ENCODE data around the gene NQO2. TPM values are rescaled to one million over a fixed set of nuclear protein-coding genes. Genes with fewer than 3 reads are reported as not detected.
"Not testable (repeated sequence)": the region's sequence is repeated elsewhere in the genome, so short reads cannot be mapped to it uniquely, and the experiment has no call there.

Gene NQO2
- total and polyA plus RNA-seq, 2 experiments from 2014 or later, result 38.7 to 103 TPM

- peaks cover 4% of the 10 kb centered on the region for H3K36me3 ChIP-seq
- no peaks in the 10 kb centered on the region for H3K27me3 ChIP-seq
- peak; percentile 49 to 81 for DNase-seq (ENCODE audit: low read depth in 1 of 2, low spot score in 1 of 2)
- H3K4me1 ChIP-seq (ENCODE audit: low read depth), result no peaks in the 10 kb centered on the region
- no peak overlapping the region for H3K27ac ChIP-seq
- TF ChIP-seq CTCF (IDR thresholded peaks at IDR 0.05; ENCODE audit: low read depth, low read length), result peak; percentile 66
- H3K9me3 ChIP-seq (ENCODE audit: low read depth), result no peaks in the 10 kb centered on the region
- H3K4me3 ChIP-seq, result no peak overlapping the region
Measured at GRCh38 chr6:3001773-3002293, 2.1 kb downstream of the NQO2 start.

- H3K4me3 ChIP-seq; H3K27me3 ChIP-seq; H3K36me3 ChIP-seq; H3K4me1 ChIP-seq (ENCODE audit: low read depth); H3K27ac ChIP-seq; H3K9me3 ChIP-seq (ENCODE audit: low read depth); DNase-seq (ENCODE audit: low read depth in 1 of 2, low spot score in 1 of 2): not testable (repeated sequence)
Measured at GRCh38 chr6:3003226-3003625, 3.5 kb downstream of the NQO2 start.

GRCh38 chr6:3005077-3005476 lies 5.4 kb downstream of the NQO2 start:
- peaks cover 11% of the 10 kb centered on the region for H3K36me3 ChIP-seq
- H3K27me3 ChIP-seq, result no peaks in the 10 kb centered on the region
- H3K9me3 ChIP-seq (ENCODE audit: low read depth), result no peaks in the 10 kb centered on the region
- DNase-seq (ENCODE audit: low read depth in 1 of 2, low spot score in 1 of 2), result no peak
- TF ChIP-seq CTCF (IDR thresholded peaks at IDR 0.05; ENCODE audit: low read depth, low read length), result no peak
- H3K4me3 ChIP-seq, result no peak overlapping the region
- no peaks in the 10 kb centered on the region for H3K4me1 ChIP-seq (ENCODE audit: low read depth)
- no peak overlapping the region for H3K27ac ChIP-seq

GRCh38 chr6:3005874-3006273 lies 6.2 kb downstream of the NQO2 start:
- Histone ChIP-seq H3K4me1 (ENCODE audit: low read depth) (no peaks in the 10 kb centered on the region), H3K36me3 (peaks cover 17% of the 10 kb centered on the region), H3K27me3 (no peaks in the 10 kb centered on the region), H3K27ac (no peak overlapping the region), H3K9me3 (ENCODE audit: low read depth) (no peaks in the 10 kb centered on the region), H3K4me3 (no peak overlapping the region)
- no peak for DNase-seq (ENCODE audit: low read depth in 1 of 2, low spot score in 1 of 2)
- no peak for TF ChIP-seq CTCF (IDR thresholded peaks at IDR 0.05; ENCODE audit: low read depth, low read length)

GRCh38 chr6:3006476-3006875 lies 6.8 kb downstream of the NQO2 start:
- Histone ChIP-seq H3K36me3 (peaks cover 19% of the 10 kb centered on the region), H3K4me1 (ENCODE audit: low read depth) (no peaks in the 10 kb centered on the region), H3K27ac (no peak overlapping the region), H3K27me3 (no peaks in the 10 kb centered on the region), H3K4me3 (no peak overlapping the region), H3K9me3 (ENCODE audit: low read depth) (no peaks in the 10 kb centered on the region)
- TF ChIP-seq CTCF (IDR thresholded peaks at IDR 0.05; ENCODE audit: low read depth, low read length), result no peak
- no peak for DNase-seq (ENCODE audit: low read depth in 1 of 2, low spot score in 1 of 2)

GRCh38 chr6:3007571-3007970 lies 7.9 kb downstream of the NQO2 start:
- Histone ChIP-seq H3K4me3 (no peak overlapping the region), H3K27me3 (no peaks in the 10 kb centered on the region), H3K4me1 (ENCODE audit: low read depth) (no peaks in the 10 kb centered on the region), H3K27ac (no peak overlapping the region), H3K36me3 (peaks cover 29% of the 10 kb centered on the region), H3K9me3 (ENCODE audit: low read depth) (no peaks in the 10 kb centered on the region)
- no peak for DNase-seq (ENCODE audit: low read depth in 1 of 2, low spot score in 1 of 2)
- TF ChIP-seq CTCF (IDR thresholded peaks at IDR 0.05; ENCODE audit: low read depth, low read length), result no peak

- DNase-seq (ENCODE audit: low read depth in 1 of 2, low spot score in 1 of 2); H3K4me1 ChIP-seq (ENCODE audit: low read depth); H3K27me3 ChIP-seq; H3K9me3 ChIP-seq (ENCODE audit: low read depth); H3K4me3 ChIP-seq; H3K27ac ChIP-seq: not testable (repeated sequence)
- H3K36me3 ChIP-seq, result peaks cover 29% of the 10 kb centered on the region
Measured at GRCh38 chr6:3008712-3009265, 9.1 kb downstream of the NQO2 start.

Data from cardiac muscle cell (in vitro differentiated cells and primary cell).